Medulla oblongata (tissue), 1 donor: ENCODE measurements around the gene ZC2HC1B.

Source experiments
- DNase-seq: peaks from one replicate; pipeline ENCODE4 v3.0.0-alpha.2; 2015; ENCODE audit errors: extremely low spot score

The ZC2HC1B gene

DNA sequence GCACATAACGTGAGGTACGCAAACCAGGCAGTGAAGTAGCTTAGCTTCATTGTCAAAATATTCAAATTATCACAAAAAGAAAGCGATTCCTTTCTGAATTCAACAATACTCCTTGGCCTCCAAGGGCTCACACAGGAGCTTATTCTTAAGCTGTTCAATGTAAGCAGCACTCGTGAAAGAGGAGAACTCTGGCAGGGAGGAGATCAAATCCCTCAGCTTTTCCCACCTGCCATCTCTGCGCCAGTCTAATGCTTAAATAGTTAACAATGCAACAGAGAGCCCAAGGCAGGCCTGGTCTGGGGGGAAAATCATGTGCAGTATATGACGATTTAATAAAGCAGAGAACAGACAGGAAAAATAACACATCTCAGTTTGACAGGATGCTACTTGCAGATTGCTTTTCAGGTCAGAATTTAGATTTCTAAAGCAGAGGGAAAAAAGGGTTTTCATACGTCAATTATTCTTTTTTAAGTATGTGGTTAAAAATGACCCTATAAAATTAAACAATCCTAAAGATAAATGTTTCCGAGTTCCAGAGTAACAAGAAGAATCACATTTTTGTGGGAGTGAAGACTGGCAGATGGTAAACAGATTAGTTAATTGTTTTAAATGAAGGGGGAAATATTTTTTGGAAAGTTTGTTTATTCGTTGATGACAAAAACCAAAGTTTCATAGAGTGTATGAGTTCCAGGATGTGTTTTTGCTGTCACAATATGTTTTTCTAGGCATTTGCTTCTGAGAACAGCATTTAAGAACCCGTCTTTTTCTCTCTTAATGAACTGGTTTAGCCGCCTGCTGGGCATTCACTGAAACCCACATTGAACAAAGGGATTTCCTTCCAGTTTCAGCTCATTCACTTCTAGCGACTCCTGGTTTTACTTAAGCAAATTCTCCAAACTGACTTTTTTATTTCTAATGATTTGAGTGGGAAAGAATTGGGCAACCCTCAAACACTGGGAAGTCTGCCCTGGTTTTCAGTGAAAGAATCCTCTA, 97.9 kb downstream of the ZC2HC1B start:
- DNase-seq = peak; percentile 55

DNA sequence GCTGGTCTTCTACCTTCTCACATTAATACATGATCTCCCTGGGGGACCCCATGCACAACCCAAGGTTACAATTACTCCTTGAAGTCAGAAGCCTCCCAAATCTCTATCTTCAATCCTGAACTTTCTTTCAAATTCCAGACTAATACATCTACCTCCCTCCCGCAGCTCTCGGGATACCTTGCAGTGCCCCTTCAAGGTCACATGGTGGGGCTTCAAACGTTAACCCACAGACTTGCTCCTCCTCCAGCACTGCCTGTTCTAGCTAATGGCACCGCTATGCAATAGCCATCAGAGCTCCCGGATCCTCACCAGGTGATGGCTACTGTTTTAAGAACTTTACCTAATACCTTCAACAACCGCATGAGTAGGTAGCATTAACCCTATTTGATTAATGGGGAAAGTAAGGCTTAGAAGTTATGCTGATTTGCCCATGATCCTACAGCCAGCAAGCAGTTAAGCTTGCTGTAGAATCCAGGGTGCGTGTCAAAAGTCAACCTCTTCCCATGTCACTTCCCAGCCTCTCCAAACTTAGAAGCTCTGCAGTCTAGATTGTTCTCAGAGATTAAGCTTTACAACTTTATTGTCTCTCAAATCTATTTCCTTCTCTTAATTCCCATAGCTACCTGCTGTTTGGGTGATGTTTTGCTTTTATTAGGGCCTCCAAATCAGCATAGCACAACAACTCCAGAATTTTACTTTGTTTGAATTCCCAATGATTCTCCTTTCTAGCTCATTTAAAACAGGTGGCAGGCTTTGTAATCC, 99.1 kb downstream of the ZC2HC1B start:
- DNase-seq = no peak

DNA sequence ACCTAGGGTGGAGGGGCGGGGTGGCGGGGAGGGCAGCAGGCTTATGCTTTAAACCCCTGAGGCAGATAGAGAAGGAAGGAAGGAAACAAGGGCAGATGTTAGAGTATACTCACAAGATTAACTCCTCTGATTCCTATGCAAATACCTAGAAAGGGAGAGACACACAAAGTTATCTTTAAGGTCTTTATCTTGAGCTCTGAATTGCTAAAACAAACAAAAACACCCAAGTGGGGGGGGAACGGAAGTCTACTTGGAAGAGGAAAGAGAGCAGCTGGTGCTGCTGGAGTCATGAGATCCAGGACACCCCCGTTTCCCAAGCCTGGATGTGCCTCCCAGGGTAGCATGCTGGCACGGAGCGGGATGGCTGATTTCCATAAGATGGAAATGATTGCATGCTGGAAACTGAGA, 100.4 kb downstream of the ZC2HC1B start:
- DNase-seq = no peak

DNA sequence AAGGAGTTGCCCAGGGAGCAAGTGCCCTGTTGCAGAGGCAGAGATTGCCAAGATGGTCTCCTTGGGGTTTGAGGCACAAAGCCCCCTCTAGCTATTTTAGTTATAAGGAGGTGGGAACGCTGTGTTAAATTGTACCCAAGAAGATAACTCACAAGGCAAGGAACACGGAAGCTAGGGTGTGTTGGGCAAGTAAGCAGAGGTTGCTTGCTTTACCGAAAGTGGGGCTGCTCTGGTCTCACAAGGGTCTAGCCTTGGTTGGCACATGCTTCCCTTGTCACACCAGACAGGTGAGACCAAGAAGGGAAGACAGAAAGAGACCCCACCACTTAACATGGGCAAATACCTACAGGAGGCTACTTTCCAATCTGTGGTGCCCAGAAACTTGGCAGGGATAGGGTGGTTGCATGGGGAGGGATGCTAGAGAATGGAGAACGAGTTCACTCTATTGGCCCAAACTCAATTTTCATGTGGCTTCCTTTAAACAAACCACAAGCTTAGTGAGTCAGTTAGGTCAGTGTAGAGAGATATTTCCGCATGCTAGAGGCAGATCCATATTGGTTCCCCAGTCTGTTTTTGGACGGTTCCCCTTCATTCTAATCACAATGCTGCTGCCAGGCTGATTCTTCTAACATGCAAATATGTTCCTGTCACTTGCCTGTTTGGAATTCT, 101.4 kb downstream of the ZC2HC1B start:
- DNase-seq = no peak

DNA sequence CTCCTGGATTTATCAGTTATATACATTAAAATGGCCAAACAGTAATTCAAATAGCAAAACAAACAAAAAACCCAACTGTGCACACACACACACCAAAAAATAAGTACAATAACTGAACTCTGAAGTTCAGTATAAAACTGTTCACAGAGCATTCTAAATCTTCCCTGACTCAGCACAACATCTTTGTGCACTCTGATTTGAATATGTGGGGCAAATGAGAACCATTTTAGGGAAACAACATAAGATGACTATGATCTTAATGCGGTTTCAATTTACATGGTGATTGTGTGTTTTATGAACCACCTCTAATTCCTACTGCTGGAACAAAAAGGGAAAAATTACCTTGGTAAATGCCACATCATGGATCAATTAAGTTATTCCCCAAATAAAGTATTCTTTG, 102.0 kb downstream of the ZC2HC1B start:
- no peak for DNase-seq

DNA sequence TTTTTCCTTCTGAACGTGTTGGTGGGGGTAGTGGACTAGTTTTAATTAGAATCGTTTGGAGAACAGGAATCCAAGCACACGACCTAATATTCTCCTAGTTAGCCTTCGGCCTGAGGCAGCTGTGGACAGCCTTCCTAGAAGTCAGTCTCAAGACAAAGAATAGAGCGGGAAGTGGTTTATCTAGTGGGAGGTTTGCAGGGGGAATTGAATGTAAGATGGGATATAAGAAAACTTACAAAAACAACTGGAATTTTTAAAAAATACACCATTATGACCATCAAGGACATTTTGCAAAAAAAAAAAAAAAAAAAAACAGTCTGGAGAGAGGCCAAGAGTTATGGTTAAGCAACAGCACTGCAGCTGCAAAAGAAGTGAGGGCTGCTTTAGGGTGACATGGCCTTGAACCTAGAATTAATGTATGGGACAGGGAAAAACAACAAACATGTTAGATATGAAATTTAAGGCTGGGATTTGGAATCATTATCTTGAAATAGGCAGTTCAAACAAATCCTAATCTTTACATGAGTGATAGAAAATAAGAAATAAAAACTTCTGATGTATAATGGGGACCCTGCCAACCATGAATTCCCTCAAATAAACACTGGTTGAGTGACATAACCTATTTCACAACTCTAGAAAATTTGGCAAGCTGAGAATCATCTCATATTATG, 103.6 kb downstream of the ZC2HC1B start:
- no peak for DNase-seq

DNA sequence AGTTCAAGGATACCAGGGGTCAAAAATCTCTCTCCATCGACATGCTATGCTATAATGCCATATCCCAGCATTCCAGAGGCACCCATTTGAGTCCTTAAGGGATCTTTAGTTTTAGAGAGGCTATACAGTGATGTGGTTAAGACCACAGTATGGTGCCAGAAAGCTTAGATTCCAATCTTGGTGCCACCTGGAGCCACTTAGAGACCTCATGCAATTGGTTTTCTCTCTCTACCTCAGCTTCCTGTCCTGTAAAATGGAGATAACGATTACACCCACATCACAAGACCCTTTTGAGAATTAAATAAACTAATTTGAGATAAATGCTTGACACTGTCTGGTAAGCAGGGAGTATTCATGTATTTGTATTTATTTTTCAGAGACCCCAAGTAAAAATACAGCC, 104.8 kb downstream of the ZC2HC1B start:
- DNase-seq = no peak

DNA sequence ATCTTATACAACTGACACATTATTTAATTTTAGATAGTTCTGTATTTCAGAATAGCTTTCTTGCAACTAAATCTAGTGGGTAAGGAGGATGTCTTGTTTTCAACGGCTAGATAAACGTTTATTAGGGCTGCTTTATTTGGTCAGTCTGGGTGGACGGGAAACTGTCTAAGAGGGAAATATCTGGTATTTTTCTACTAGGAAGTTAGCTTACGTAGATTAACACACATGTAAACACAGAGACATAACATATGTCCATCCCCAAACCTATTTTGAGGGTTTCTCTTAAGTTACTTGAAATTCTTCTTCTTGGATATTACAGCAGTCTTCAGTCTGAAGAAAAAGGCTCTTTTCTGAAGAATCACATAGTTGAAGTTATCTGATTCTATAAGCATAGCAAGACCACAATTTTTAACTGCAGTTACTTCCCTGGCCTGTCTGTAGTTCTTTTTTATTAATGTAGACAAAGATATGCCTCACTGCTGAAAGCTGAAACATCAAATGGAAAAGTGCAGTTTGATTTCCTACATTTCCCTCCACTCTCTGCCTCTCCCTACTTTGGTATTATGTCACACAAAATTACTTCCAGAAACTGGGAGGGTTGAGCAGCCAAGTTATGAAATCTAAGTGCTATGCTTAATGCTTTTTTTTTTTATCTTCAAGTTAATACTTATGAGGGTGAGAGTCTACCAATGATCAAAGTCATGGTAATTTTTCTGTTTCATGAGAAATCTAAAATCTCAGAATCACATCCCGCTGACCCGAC, 106.4 kb downstream of the ZC2HC1B start:
- DNase-seq = no peak

DNA sequence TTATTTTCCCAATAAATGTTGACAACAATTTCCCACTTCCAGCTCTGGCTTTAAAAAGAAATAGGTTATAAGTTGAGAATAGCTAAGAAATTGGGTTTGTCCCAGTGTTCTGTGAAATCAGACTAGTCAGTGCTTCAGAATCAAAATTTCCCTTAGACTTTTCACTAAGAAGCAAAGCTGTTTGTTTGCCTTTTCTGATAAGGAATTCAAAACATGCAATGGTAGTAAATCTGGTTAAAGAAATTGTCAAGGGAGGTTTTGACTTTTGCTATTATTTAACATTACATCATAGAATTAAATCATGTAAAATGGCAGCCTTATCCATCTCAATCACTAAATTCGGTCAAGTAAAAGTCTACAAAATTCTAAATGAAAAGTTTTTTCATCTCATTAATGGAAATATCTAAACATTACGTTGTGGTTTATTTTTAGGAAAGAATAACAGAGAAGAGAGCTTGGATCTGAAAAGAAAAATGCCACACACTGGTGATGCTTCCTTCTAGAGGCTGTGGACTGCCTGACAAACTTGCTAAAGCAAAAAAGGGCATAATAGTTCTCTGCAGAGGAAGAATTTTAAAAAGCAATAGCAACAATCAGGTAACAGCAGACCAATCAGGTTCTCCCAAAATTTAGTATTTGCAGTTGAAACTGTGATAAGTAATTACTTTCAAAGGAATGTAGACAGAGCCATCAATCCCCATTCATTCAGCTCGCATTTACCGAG, 107.4 kb downstream of the ZC2HC1B start:
- DNase-seq = no peak

DNA sequence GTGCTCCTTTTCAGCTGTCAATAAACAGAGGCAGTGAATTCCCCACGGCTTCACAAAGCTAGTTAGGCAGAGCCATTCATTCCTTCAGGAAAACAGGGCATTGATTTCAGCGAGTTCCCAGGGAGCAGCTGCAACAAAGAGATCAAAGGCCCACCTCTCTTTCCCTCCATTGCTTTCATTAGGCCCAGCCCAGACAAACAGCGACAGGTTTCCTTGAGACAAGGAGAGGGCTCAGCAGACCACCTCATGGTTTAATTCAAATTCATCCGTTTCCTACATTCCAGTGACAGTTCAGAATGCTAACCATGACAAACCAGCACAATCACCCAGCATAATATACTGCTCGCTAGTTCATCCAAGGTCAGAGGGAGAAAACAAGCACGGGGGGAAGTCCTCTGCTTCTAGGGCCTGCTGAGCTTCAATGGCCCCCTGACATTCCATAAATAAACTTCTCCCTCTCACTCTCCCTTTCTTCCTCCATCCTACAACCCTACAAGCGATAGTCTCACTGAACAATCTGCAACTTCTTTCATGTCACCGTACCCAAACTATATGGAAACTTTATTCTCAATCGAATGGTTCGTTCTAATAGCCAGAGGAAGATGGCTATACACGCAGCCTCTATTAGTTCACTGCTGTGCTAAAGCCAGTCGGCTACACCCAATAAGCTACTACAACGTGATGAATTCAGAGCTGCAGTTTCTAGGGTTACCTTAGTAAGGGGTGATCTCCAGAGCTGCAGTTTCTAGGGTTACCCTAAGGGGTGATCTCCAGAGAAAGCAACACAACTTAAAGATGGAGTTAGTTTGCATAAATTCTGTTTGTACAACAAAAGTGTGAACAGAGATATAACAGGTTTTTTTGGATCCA, 109.1 kb downstream of the ZC2HC1B start:
- DNase-seq = no peak

DNA sequence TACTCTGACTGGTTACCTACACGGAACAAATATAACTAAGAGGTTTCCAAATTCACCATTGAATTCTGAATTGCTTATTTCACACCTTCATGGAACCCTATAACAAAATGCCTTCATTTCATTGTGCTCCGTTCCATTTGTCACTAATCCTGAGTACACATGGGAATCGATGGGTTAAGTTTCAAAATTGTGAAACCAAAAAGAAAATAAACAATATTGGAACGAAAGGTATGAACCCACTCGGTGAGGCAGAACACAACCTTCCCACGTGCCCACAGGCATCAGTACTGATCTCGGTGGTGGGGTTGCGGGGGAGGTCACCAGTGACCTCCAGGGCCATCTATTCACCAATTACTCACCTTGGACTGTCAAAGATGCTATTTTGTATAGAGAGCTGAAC, 109.8 kb downstream of the ZC2HC1B start:
- no peak for DNase-seq

DNA sequence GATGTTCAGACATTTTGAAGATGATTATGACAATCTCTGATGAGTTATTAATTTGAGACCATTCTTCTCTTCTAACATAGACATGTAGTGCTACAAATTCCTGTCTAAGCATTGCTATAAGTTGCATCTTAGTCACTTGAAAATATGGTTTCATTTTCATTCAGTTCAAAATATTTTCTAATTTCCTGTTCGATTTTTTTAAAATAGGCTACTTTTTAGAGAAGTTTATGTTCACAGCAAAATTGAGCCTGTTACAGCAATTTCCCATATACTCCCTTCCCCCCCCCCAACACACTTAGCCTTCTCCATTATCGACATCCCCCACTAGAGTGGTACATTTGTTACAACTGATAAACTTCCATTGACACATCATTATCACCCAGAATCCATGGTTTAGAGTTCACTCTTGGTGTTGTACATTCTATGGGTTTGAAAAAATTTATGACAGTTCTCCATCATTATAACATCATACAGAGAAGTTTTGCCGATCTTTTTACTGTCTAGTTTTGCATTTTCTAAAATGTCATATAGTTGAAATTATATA, 112.6 kb downstream of the ZC2HC1B start:
- no peak for DNase-seq

DNA sequence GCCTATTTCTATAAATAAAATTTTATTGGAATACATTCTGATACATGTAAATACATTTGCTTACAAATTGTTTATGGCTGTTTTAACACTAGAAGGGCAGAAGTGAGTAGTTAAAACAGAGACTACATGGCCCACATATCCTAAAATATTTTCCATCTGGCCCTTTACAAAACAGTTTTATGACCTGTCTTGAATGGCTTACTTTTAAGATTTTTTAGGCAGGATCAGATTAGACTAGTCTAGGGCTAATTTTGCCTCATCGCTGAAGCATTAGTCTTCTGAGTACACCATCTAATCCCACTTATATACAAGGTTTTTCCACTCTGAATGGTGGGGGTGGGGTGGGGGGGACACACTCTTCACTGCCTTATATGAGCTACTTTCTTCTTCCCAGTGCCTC, 116.6 kb downstream of the ZC2HC1B start:
- no peak for DNase-seq

DNA sequence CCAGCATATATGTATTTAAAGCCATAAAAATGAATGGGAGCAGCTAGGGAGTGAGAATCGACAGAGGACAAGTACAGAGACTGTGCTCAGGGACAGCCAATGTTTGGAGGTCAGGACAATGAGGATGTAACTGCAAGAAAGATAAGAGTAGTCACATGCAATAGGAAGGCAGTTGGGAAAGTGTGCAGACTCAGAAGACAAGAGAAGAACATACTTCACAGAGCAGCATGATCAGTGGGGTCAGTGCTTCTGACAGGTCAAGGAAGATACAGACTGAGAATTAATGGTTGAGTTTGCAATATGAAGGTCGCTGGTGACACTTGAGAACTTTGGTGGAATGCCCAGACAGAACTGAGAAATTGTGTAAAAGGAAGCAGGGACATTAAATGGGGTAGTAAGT, 118.7 kb downstream of the ZC2HC1B start:
- no peak for DNase-seq

DNA sequence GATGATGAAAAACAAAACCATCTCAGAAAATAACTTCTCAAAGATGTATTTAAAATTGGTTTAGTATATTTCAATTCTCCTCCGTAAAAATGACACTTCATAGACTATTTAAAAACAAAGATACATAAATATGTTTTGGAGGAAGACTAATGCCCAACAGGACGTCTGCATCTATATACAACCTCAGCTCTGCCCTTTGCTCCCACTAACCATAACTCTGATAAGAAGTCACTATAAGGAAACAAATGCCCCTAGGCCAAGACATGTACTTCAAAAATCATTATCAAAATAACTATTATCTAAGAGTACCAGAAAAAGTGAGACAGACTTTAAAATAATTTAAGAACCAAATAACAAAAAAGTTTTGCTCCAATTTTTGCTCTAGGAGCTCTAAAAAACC, 120.4 kb downstream of the ZC2HC1B start:
- DNase-seq = no peak

DNA sequence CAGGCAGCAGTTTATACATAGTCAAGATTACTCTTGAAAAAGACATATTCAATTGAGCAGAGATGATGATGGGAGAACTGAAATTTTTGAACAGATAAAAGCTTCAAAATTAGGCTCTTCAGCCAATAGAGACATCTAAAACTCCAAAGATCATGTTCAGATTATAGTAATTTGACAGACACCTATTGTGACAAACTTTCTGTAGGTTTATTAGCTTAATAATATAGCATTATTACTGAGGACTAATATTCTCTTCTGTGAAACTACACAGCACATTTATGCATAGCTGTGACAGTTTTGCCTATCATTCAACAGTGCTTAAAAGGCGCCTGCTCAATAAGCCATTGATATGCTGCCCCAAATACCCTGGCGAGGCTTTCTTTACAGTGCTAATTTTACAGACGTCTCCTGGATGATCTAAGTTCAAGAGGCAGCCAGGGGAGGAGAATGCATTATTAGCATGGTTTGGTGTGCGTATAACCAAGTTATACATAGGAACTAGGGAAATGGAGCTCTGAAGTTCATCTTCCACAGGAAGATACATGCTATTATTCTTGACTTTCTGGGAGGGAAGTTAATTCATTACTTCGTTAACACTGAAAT, 122.3 kb downstream of the ZC2HC1B start:
- DNase-seq = no peak
